Left ventricle myocardium inferior (tissue), 1 donor: ENCODE data around the gene RAD50. TPM values are rescaled to one million over a fixed set of nuclear protein-coding genes. Genes with fewer than 3 reads are reported as not detected.

Experiments used
- DNase-seq: peaks from one replicate; pipeline ENCODE4 v3.0.0-alpha.2; 2020
- H3K27ac ChIP-seq: fragments of 200-600 bp; replicated peaks from 2 replicates; pipeline ENCODE4 v1.8.0; 2021
- H3K27me3 ChIP-seq: fragments of 200-600 bp; 2 replicates; pipeline ENCODE4 v1.8.0; 2021; ENCODE audit warnings: low read depth
- H3K36me3 ChIP-seq: fragments of 200-600 bp; 2 replicates; pipeline ENCODE4 v1.8.0; 2021
- H3K4me1 ChIP-seq: fragments of 200-600 bp; 2 replicates; pipeline ENCODE4 v1.8.0; 2021
- H3K4me3 ChIP-seq: fragments of 200-600 bp; 2 replicates; pipeline ENCODE4 v1.8.0; 2021; ENCODE audit warnings: mild to moderate bottlenecking, moderate library complexity
- H3K9me3 ChIP-seq: fragments of 200-600 bp; replicated peaks from 2 replicates; pipeline ENCODE4 v1.8.0; 2021
- CTCF ChIP-seq: fragments of 200-600 bp; IDR thresholded peaks from 2 replicates; pipeline ENCODE4 v1.8.0; 2021; ENCODE audit warnings: antibody characterized with exemption, mild to moderate bottlenecking, borderline replicate concordance
- intact Hi-C: fragments of 100-400 bp; cut with micrococcal nuclease; formaldehyde crosslinking; loops from one replicate; pipeline ENCODE4 v1.11.0; 2022
- total RNA-seq: library from RNA; stranded (reverse); fragmentation: NEBNext Ultra II Directional; extraction: Animal tissue kit (Norgen Biotek cat#: 25700); gene quantifications from one replicate; pipeline ENCODE4 v1.2.1, GENCODE V29; 2021
- donor health status: DM: no; HTN: yes; CAD: no; lungs with severe emphysema.

Gene RAD50
- total RNA-seq, 1 donor from 2014 or later: 33.4 TPM

- Histone ChIP-seq H3K4me1 (peaks cover 14% of the 10 kb centered on the region), H3K27me3 (peaks cover 52% of the 10 kb centered on the region), H3K36me3 (no peaks in the 10 kb centered on the region), H3K4me3 (peak overlapping the region; percentile 64), H3K9me3 (no peaks in the 10 kb centered on the region), H3K27ac (no peak overlapping the region)
- DNase-seq: no peak
- intact Hi-C loops: no loop called here
- TF ChIP-seq CTCF: no peak
Observed at GRCh38 chr5:132655821-132656773, 99.3 kb downstream of the RAD50 start.

- Histone ChIP-seq H3K27ac (no peak overlapping the region), H3K9me3 (no peaks in the 10 kb centered on the region), H3K27me3 (peaks cover 52% of the 10 kb centered on the region), H3K36me3 (no peaks in the 10 kb centered on the region), H3K4me1 (peaks cover 14% of the 10 kb centered on the region), H3K4me3 (peak overlapping the region; percentile 64)
- DNase-seq: no peak
- intact Hi-C loops: no loop called here
- TF ChIP-seq CTCF: no peak
Observed at GRCh38 chr5:132656774-132657355, 100.1 kb downstream of the RAD50 start.

- Histone ChIP-seq H3K27me3 (peaks cover 52% of the 10 kb centered on the region), H3K9me3 (no peaks in the 10 kb centered on the region), H3K4me3 (no peak within 1 kb of the TSS), H3K4me1 (peaks cover 14% of the 10 kb centered on the region), H3K36me3 (no peaks in the 10 kb centered on the region), H3K27ac (no peak within 1 kb of the TSS)
- no peak for TF ChIP-seq CTCF
- DNase-seq: no peak
- intact Hi-C loops: no loop called here
Observed at GRCh38 chr5:132657676-132658380, 101.1 kb downstream of the RAD50 start, which contains the start of gene IL13. IL13 (plus strand) TSS chr5:132658173; CDS start chr5:132658187, 14 bp downstream.

GRCh38 chr5:132658381-132659302 is 101.9 kb downstream of the RAD50 start:
- peaks cover 14% of the 10 kb centered on the region for H3K4me1 ChIP-seq
- no peak for DNase-seq
- no peak overlapping the region for H3K27ac ChIP-seq
- no peaks in the 10 kb centered on the region for H3K9me3 ChIP-seq
- H3K36me3 ChIP-seq: no peaks in the 10 kb centered on the region
- no peak for TF ChIP-seq CTCF
- intact Hi-C loops: no loop called here
- H3K27me3 ChIP-seq: peaks cover 47% of the 10 kb centered on the region
- no peak overlapping the region for H3K4me3 ChIP-seq
